GM12864 (cell line): ENCODE results near the gene MAN2B1.
"Not testable (repeated sequence)": the region's sequence is repeated elsewhere in the genome, so short reads cannot be mapped to it uniquely, and the experiment has no call there.

Experiments used
- DNase-seq: peaks from one replicate; pipeline ENCODE4 v3.0.0-alpha.2; 2011; ENCODE audit warnings: low read depth
- H3K4me3 ChIP-seq: 2 replicates; pipeline ENCODE4 v1.5.1; 2011; ENCODE audit warnings: mild to moderate bottlenecking, low read depth, low read length, control low read depth
- CTCF ChIP-seq: IDR thresholded peaks from 2 replicates; pipeline ENCODE4 v1.5.1; 2011; ENCODE audit warnings: low read depth, mild to moderate bottlenecking, moderate library complexity, low read length, control low read depth, inconsistent platforms; ENCODE audit errors: missing control alignments

Gene MAN2B1

GRCh38 chr19:12705654-12706331 is 39.3 kb upstream of the MAN2B1 start:
- H3K4me3 ChIP-seq, result no peak overlapping the region
- no peak for TF ChIP-seq CTCF

GRCh38 chr19:12705169-12705568 is 38.6 kb upstream of the MAN2B1 start:
- no peak for TF ChIP-seq CTCF
- DNase-seq, result no peak
- H3K4me3 ChIP-seq, result no peak overlapping the region

More at GRCh38 chr19:12705654-12706331, 39.3 kb upstream of the MAN2B1 start:
- no peak for DNase-seq

DNA sequence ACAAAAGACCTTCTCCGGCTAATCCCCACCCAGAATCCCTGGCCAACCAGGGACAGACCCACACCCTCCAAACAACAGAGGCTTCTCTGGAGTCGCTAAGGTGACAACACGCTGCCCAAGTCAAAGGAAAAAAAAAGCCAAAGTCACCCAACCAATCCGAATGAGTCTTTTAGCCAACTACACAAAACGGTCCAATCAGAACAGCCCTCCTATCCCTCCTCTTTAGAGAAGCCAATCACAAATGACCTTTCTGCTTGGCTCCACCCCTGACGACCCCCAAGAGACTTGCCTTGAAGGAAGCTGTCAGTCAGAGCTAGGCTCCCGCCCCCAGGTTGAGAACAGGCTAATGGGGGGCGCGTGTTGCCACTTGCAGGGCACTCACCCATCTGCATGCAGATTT is 36.5 kb upstream of the MAN2B1 start:
- DNase-seq, result no peak

GRCh38 chr19:12701596-12702282 is 35.2 kb upstream of the MAN2B1 start:
- no peak for TF ChIP-seq CTCF

More for the DNA sequence above, 36.5 kb upstream of the MAN2B1 start:
- no peak overlapping the region for H3K4me3 ChIP-seq
- no peak for TF ChIP-seq CTCF

DNA sequence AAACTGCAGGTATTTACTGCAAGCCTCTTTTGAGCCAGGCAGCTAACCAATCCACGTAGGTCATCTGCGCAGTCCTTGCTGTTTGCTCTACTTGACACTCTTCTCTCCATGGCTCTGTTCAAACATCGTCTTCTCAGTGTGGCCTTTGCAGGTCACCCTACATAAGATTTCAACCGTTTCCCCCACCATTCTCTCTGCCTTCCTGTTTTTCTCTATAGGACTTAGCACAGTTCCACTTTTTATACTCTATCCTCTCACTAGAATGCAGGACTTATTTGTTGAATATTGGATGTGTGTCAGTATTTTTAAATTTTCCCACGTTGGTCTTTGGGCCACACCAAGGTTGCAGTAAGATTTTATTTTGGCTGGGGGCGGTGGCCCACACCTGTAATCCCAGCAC is 31.6 kb upstream of the MAN2B1 start:
- TF ChIP-seq CTCF, result no peak
- H3K4me3 ChIP-seq, result no peak overlapping the region
- DNase-seq, result no peak

More at GRCh38 chr19:12701596-12702282, 35.2 kb upstream of the MAN2B1 start:
- no peak for DNase-seq
- no peak overlapping the region for H3K4me3 ChIP-seq

- H3K4me3 ChIP-seq, result peak overlapping the region; percentile 95; the same call in 1 of the 2 replicates
Measured at GRCh38 chr19:12697425-12697824, 30.9 kb upstream of the MAN2B1 start.

DNA sequence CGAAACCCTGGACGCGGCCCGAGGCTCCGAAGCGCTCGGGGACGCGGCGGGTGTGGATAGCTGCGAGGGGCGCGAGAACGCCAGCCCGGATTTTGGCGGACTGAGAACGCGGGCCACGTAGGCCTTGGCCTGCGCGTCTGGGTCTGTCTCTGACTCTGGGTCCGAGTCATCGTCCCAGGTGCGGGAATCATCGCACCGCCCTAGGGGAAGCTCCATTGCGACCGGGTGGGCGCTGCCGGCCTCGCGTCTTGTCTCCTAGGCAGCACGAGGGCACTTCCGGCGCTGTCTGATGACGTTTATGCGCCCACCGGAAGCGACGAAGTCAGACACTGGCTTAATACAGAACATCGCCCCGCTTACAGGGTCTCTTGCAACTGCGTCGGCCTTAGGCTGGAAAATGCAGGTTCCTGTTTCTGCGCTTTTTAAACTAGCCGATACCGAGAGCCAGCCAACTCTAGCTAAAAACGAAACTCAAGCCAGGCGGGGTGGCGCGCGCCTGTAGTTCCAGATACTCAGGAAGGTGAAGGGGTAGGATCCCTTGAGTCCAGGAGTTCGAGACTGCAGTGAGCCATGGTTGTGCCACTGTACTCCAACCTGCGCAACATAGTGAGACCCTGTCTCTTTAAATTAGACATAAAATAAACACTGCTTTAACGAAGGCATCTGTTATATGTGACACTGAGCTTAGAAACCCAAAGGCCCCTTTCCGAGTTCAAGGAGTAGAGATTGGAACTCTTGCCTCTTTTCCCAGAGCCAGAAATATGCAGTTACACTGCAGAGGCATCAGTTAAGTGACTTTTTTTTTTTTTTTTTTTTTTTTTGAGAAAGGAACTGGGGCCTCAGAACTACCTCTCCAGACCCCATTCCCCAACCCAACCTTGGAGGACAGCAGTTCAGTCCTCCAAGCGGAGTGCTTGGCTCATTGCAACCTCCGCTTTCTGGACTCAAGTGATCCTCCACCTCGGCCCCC is 30.1 kb upstream of the MAN2B1 start, which contains the start of gene FBXW9:
Gene FBXW9 (minus strand): TSS at position 266 of the 970 bp plus-strand sequence. CDS start 50 bp downstream, at position 216.
- peak; percentile 2 for TF ChIP-seq CTCF
- DNase-seq, result peak; percentile 95

More at GRCh38 chr19:12697425-12697824, 30.9 kb upstream of the MAN2B1 start:
- not testable (repeated sequence) for DNase-seq

More for the DNA sequence above, 30.1 kb upstream of the MAN2B1 start, which contains the start of gene FBXW9:
- peak within 1 kb of the TSS; percentile 95 for H3K4me3 ChIP-seq
